Stimulated activated CD4-positive, alpha-beta T cell treated with anti-CD3 and anti-CD28 coated beads, Interleukin-15, amount 100 ng/mL, for 24 hours (primary cell): ENCODE measurements around the gene ZNF483.
"Not testable (repeated sequence)": the region's sequence is repeated elsewhere in the genome, so short reads cannot be mapped to it uniquely, and the experiment has no call there.

Source experiments
- DNase-seq: peaks from one replicate; pipeline ENCODE4 v3.0.0-alpha.2; 2020

ZNF483 gene

GRCh38 chr9:111548623-111549022, 23.6 kb downstream of the ZNF483 start:
- DNase-seq = no peak

DNA sequence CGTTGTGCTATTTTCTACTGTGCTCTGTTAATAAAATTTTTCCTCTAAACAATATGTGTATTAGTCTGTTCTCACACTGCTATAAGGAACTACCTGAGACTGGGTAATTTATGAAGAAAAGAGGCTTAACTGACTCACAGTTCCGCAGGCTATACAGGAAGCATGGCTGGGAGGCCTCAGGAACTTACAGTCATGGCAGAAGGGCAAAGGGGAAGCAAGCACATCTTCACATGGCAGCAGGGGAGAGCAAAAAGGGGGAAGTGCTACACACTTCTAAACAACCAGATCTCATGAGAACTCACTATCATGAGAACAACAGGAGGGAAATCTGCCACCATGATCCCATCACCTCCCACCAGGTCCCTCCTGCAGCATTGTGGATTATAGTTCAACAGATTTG, 30.4 kb downstream of the ZNF483 start:
- not testable (repeated sequence) for DNase-seq

DNA sequence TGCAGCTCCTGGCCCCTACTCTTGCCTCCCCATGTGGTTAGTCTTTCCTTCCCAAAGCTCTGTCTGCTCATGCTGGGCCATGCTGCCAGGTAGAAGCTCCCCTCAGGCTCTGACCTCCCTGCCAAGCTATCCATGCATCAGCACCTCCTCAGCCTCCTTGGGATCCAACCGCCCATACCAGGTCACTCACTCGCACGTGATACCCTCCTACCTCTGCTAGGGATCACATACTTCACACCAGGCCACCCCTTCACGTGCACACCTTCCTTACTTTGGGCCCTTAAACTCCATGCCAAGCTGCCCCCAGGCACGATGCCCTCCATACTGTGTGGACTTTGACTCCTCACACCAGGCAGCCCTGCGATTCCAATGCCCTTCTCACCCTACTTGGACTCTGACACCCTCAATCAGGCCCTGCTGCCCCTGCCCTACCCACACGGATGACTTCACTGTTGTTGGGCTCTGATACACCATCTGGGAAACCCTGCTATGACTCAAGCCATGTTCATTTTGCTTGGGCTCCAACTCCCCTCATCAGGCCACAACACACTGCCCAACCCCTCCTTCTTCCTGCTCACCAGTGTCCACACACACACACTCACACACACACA, 34.1 kb downstream of the ZNF483 start:
- no peak for DNase-seq

DNA sequence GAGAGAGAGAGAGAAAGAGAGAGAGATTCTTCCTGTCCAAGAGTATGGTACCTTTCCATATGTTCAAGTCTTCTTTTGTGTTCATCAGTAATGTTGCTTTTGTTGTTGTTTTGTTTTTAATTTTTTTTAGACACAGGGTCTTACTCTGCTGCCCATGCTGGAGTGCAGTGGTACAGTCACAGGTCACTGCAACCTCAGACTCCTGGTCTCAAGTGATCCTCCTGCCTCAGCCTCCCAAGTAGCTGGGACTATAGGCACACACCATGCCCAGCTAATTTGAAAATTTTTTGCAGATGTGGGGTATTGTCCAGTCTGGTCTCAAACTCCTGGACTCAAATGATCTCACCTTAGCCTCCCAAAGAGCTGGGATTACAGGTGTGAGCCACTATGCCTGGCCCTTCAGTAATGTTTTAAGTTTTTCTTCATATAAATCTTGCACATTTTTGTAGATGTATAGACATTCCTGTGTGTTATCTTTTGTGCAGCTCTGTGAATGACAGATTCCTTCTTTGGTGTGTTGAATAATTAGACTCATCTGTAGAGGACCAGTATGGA, 36.3 kb downstream of the ZNF483 start:
- DNase-seq = no peak

DNA sequence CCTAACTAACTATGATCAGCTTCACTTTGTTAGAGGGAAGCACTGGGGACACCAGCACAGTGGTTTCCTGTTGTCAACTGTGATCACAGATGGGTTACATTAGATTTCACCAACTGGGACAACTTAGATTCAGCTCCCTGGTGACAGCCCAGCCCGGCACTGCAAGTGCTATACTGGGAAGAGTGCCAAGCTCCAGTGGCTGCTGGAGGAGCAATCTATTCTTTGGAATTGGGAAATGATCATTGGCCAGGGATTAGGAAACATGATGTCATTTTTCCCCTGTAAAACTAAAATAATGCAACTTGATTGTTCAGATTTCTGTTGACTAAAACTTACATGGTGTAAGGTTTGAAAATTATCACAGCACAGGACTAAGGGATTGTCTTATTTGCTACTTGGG, 41.3 kb downstream of the ZNF483 start:
- no peak for DNase-seq

GRCh38 chr9:111568127-111568526, 43.1 kb downstream of the ZNF483 start:
- DNase-seq = not testable (repeated sequence)

- DNase-seq = no peak
Observed at GRCh38 chr9:111572950-111573604, 48.1 kb downstream of the ZNF483 start.

DNA sequence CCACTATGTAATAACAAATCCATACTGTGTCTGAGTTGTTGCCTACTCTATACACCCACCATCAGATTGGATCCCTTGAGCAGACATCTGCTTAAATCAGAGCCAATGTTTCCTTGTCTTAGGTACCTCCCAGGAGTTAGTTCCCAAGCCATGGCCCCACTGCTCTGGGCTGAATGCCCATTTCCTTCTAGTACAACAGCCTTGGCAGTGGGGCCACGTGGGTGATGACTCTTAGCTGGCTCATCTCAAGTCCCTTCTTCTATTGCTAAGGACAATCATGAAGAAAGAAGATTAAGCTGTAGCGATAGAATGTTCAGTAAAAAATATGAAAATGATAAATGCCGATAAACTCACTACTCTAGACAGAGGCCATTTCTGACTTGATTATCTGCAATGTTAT, 57.9 kb downstream of the ZNF483 start:
- no peak for DNase-seq

GRCh38 chr9:111586378-111586777, 61.4 kb downstream of the ZNF483 start:
- DNase-seq = no peak

DNA sequence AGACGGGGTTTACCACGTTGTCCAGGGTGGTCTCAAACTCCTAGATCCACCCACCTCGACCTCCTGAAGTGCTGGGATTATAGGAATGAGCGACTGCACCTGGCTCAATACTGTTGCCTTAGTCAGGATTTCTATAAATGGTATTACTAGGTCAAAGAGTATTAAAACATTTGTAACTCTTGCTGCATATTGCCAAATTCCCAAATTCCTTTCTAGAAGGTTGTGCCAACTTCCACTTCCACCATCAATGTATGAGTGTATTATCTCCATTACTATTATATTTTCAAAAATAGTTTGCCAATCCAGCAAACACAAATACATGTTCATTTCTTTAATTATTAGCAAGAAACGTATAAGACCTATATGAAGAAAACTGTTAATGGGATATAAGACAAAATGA, 63.9 kb downstream of the ZNF483 start:
- DNase-seq = no peak

DNA sequence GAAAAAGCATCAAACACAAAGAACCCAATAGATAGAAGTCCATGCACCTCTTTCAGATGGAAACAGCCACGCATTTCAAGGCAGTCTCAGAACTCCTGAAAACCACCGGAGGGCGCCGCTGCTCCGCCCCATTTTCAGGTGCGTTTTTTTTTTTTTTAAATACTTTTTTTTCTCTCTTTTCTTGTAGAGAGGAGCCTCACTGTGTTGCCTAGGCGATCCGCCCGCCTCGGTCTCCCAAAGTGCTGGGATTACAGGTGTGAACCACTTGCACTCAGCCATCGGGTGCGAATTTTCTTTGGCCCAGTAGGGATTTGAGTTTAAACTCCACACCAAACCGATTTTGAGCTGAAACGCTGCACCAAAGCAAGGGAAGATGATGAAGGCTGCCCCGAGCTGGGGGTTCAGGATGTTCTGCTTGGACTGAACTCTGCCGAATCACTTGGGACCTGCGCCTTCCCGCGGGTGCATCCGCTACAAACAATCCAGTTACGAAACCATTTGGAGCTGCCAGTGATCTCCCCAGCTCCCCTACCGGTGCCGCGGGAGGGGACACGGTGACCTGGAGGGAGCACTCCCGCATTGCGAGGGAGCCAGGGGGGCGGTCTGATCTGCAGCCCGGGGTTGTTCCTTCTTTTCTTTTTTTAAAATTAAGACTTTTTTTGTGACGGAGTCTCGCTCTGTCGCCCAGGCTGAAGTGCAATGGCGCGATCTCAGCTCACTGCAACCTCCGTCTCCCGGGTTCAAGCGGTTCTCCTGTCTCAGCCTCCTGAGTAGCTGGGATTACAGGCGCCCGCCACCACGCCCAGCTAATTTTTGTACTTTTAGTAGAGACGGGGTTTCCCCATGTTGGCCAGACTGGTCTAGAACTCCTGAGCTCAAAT, 73.1 kb downstream of the ZNF483 start:
- DNase-seq = peak; percentile 63

DNA sequence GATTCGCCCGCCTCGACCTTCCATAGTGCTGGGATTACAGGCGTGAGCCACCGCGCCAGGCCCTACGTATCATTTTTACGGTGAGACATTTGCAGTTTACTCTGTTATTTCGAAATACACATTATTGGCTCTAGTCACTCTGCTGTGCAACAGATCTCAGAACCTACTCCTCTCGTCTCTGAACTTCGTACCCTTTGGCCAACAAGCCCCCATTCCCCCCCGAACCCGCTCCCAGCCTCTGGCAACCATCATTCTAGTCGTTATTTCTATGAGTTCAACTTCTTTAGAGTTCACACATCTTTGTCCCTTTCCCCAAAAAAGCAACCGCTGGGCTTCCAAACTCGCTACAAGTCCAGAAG, 73.7 kb downstream of the ZNF483 start:
- DNase-seq = peak; percentile 36

DNA sequence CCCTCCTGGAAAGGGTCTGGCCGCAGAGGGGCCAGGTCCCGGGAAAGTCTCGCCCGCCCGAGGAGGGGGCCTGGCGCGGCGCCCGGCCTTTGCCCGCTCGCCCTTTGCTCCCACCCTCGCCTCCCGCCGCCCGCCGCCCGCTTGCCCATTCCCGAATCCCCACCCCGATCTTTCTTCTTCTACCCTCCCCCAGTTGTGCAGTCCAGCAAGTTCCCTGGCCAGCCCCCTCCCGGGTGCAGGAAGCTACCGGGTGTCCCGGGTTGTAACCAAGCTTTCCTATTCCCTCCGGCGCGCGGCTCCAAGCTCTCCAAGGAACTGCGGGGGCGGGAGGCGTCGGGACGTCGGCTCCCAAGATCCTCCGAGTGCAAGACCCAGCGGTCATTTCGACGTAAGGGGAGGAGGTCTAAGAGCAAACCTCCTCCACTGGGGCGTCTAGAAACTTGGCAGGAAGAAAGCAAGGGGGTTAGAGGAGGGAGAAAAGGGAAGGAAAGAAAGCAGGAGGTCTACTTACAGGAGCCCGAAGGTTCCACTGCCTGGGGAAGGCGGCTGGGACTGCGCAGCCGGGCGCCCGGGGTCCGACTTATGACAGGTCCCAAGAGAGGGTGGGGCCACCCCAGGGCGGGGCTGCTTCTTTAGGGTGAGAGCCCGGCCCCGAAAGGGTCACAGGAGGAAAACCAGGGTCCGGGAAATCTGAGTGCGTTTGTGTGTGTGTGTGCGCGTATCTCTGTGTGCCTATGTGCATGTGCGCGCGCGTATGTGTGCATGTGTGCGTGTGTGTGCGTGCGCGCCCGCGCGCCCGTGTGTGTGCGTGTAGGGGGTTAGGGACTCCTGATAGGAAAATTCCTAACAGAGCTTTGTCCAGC, 74.3 kb downstream of the ZNF483 start, which contains the start of gene PTGR1:
Gene PTGR1 (minus strand): TSS at position 556 of the 863 bp plus-strand sequence. CDS start 2,225 bp downstream, outside the sequence.
- peak; percentile 43 for DNase-seq

GRCh38 chr9:111599955-111600343, 75.0 kb downstream of the ZNF483 start:
- DNase-seq = no peak

DNA sequence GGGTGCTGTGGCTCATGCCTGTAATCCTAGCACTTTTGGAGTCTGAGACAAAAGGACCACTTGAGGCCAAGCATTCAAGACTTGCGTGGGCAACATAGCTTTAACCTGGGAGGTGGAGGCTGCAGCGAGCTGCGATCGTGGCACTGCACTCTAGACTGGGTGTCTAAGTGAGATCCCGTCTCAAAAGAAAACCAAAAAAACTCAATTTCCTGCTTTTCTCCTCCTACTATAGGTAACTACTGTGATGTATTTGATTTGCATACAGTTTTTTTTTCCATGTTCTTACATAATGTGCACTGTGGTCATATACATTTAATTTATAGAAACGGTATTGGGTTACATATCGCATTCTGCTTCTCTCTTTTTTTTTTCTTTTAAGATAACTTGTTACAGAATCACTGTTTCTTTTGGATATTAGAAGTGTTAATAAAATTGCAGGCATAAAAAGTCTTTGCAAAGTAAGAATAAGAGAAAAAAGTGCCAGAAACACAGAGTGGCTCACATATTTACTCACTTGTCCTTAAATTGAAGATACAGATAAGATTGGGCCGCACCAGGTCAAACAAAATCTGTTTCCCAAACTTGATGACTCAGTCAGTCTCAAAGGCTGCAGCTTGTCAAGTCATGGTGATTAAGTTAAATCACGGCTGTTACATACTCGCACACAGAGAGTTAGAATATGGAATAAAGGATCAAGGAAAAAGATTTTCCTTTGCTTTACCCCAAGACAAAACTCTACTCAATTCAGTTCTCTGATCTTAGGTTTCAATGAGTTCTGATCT, 76.4 kb downstream of the ZNF483 start:
- DNase-seq = no peak

GRCh38 chr9:111603041-111603440, 78.1 kb downstream of the ZNF483 start:
- DNase-seq = no peak

DNA sequence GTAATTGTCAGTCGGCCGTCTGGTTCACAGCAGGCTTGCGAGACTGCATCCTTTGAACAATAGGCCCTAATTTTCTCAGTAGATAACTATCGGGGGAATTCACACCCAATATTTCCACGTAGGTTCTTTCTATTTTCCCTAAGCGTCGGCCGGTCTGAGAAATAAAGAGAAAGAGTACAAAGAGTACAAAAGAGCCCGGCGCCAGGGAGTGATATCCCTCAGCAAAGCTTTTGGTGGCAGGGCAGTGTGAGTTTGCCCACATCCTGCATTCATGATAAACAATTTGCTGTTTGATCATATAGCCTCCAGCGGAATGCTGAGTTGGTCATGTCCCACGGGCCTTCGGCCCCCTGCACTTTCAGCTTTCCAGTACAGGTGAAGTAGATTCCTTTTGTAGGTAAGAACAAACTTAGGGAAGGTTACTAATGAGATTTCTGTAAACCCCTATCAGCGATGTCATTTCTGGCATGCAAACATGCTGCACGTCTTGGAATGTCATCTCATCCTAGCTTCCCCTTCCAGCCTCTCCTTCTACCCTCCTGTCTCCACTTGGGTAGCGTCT, 79.2 kb downstream of the ZNF483 start:
- DNase-seq = no peak

DNA sequence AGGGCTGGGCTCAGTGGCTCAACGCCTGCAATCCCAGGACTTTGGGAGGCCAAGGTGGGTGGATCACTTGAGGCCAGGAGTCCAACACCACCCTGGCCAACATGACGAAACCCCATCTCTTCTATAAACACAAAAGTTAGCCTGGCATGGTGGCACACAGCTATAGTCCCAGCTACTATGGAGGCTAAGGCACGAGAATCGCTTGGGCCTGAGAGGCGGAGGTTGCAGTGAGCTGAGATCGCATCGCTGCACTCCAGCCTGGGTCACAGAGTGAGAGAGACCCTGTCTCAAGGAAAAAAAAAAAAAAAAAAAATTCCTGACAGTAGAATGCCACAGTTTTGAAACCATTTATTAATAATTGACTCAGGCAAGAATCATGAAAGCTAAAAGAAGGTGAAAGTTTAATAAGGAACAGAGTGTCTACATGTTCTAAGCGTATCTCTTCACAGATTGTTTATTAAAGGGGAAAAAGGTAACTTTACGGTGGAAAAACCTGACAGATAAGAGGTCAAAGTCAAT, 80.1 kb downstream of the ZNF483 start:
- DNase-seq = no peak

- no peak for DNase-seq
Observed at GRCh38 chr9:111610149-111610548, 85.2 kb downstream of the ZNF483 start.

GRCh38 chr9:111610845-111611244, 85.9 kb downstream of the ZNF483 start:
- DNase-seq = no peak

DNA sequence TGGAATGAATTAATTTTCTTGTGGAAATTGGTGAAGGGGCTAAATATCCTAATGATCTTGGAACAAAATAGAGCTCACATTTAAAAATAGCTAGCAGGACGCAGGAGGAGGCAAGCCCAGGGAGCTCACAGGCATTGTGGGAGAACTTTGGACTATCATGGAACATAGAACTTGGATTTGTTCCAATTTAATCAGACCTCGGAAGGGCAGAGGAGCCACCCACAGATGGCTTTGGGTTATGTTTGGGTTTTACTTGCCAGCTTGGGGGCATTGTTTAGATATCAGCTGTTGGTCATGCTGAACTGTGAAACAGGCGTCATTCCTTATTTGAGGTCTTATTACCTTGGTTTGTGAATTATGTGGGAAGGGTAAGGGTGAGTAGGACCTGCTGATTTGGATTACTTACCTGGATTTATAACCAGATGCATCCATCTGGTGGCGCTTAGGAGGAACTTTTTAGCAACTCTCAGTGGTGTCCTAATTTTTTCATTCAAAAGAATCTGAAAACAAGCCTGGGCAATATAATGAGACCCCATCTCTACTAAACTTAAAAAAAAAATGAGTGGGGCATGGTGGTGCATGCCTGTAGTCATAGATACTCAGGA, 88.6 kb downstream of the ZNF483 start:
- no peak for DNase-seq
